MM.1S (cell line): ENCODE data around the gene MTHFD2.

Experiments
- CTCF ChIP-seq: fragments of 300-600 bp; sonication (generic); IDR thresholded peaks from 2 replicates; pipeline ENCODE4 v1.5.1; 2016; ENCODE audit warnings: antibody characterized with exemption, low read length, mixed read lengths
- EZH2 ChIP-seq: fragments of 300-600 bp; sonication (generic); optimal IDR thresholded peaks from 2 replicates; pipeline ENCODE3; 2017; ENCODE audit warnings: low read depth, mild to moderate bottlenecking, antibody characterized with exemption, low read length, mixed read lengths

DNA sequence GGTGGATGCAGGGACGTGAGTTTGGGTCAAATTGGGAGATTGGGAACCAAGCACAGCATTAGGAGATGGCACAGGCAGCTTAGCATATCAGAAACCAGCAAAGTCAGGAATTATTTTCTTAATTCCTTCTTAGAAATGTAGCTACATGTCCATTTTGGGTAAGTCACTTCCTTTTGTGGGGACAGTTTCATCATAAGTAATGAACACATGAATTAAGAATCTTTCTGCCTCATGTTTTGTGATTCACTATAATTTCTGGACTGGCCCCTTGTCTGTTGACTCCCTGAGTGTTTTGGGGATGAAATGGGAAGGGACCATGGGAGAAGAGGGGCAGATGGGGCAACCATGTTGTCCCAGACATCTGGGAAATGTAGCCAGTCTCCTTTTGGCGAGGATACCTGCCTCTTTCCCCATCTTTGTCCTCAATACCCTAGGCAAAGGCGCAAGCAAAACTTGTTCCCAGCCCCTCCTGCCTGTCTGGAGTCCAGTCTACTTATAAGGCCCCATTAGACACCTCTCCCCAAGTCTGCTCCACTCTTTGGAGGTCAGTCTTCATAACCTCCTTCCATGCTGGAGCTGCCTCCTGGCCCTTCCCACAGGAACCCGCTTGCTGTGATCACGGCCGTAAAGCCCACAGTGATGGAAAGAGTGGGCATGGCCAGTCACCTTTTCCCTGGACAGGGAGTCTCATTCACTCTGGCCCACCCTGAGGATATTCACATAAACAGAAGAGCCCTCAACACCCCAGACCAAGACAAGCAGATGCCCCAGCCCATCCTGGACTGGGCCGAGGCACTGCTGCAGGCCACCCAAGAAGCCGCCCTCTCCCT is 25.7 kb downstream of the MTHFD2 start:
- no peak for TF ChIP-seq EZH2
- no peak for TF ChIP-seq CTCF
